Inflammatory macrophage treated with lipopolysaccharide for 1 hour (primary cell): ENCODE measurements around the gene PFKL.
A peak's percentile ranks its signal among the peaks of the same experiment; 100 is the strongest.

ENCODE experiments used
- DNase-seq, 2 donors: peaks; one replicate each; pipeline ENCODE4 v3.0.0-alpha.2; 2020 to 2022

PFKL gene

DNA sequence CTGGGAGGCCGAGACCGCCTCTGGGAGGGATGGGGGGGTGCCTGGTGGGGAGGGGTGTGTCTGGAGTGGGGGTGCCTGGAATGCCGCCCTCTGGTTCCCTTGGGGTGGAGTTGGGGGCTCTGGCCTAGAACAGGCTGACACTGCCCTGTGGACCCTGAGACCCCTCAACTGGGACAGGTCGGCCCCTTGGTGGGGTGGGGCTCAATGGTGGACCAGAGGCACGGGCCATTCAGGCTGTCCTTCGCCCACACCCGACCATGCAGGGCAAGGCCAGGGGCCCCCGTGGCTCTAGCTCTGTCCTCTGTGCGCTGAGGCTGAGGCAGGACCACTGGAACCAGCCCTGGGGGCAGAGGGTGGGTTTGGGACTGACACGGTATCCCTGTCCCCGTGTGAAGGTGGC is 14.7 kb downstream of the PFKL start:
- DNase-seq = no peak

DNA sequence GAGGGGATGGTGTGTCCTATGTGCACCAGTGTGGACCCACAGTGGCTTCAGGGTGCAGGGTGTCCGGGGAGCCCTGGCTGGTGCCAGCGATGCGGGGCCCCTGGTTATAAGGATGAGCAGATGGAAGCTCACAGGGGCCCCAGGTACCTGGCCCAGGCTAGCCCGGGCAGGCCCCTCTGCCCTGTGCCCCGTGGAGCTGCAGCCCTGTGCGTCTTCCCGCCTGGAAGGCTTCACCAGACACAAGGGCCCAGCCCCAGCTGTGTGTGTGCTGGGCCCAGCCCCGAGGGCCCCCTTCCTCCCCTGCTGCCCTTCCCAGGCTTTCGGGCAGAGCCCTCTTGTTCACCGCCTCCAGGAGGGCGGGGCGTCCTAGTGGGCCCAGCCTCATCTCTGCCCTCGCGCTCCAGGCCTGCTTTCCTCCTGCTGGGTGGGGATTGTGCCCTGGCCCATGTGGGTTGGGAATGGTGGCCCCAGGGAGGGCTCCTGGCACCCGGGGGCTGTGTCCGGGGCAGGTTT is 15.9 kb downstream of the PFKL start:
- DNase-seq = no peak

DNA sequence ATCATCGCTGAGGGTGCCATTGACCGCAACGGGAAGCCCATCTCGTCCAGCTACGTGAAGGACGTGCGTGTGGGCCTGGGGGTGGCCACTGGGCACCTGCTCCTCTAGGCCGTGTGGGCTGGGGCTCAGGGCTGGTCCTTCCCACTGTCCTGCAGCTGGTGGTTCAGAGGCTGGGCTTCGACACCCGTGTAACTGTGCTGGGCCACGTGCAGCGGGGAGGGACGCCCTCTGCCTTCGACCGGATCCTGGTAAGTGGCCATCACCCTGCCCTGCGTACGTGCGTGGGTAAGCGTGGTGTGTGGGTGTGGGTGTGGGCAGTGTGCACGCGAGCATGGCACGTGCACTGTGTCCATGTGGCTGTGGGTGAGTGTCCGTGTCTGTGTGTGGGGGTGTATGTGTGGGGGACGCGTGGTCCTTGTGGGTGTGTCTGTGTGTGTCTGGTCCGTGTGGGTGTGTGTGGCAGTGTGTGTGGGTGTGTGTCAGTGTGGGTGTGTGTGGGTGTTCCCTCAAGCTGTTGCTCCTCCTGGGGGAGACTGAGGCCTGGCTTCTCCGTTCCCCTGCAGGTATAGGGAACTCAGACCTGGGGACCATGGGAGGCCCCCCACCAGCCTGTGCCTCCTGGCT is 16.5 kb downstream of the PFKL start:
- no peak for DNase-seq

DNA sequence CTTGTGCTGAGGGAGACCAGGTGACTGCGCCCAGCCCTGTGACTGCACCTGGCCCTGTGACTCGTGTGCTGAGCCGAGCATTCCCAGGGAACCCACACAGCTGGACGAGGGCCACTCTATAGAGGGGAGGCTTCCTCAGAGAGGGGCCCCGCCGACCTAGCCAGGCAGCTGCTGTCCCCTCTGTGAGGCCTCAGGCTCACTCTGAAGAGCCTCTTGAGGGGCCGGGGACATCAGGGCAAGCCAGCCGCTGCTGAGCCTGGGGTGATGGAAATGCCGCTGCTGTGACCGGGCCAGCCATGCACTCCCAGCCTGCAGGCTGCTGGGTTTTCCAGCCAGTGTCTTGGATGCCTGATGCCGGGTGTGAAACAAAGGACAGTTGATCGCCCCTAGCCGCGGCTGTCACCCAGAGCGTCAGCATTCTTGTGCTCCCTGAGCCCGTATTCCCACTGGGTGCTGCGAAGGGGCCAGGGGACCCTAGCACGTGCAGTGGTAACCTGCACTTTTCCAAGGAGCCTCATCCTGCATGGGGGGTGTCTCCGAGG is 17.5 kb downstream of the PFKL start:
- DNase-seq = no peak

DNA sequence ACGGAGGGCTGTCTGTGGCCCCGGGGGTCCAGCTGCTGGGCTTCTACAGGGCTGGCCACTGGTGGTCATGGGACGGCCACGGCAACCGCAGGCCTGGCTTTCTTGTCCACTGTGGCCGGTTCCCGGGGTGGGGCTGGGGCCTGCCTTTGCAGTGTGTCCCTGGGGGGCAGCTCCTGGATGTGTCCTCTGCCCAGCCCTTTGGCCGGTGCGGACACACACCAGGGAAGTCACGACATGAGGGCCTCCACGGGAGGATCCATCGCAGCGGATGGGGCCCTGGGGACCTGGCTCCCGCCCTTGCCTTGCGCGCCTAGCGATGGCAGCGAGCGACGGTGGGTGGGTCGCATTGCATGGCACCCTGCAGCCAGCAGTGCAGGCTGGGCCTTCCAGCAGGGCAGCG is 18.0 kb downstream of the PFKL start:
- DNase-seq = no peak

DNA sequence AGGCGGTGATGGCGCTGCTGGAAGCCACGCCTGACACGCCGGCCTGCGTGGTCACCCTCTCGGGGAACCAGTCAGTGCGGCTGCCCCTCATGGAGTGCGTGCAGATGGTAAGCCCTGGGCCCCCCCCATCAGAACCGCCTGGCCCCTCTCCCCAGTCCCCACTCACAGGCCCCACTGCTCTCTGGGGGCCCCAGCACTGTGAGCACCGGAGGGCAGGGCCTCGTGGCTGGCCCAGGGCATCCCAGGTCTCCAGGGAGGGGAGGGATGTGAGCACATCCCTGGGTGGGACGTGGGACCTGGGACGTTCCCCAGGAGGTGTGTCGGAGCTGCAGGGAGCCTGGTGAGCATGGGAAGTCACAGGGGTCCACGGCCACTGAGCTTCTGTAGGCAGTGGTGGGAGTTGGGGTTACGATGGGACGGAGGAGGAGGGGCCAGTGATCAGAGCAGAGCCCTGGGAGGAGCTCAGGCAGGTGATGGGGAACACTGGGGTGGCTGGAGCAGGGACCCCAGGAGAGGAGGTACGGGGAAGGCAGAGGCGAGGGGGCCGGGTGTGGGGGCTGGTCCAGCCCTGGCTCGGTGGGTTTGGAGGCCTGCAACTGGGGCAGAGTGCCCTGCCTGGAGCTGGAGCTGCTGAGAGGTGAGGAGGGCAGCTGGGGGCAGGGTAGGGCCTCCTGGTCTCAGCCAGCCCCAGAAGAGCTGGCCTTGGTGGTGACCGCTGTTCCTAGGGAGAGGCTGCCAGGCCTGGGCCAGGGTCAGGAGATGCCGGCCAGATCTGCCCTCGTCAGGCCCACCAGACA is 18.8 kb downstream of the PFKL start:
- DNase-seq = no peak

DNA sequence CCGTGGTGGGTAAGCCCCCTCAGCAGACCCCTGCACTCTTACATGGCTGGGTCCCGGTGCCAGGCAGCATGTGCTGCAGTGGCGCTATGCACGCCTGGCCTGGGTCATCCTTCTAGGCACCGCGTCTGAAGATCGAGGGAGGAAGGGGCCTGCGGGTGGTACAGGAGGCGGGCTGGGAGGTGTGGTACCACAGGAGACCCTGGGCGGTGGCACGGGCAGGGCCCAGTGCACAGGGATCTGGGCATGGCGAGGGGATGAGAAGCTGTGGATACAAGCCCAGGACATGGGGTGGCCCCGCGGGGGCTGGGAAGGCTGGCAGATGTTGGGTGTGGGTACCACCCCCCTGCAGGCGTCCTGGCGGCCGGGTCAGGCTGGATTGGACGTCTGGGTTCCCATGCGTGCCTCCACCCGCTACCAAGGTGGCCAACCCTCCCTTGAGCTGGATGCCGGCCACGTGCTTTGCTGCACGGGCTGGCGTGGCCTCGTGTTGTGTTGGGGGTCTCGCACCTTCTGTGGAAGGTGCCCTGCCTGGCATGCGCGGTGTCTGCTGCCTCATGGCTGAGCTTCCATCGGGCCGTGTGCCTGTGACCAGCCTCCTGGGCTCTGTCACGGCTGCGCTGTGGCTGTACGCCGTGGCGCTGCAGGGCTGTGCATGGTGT is 19.7 kb downstream of the PFKL start:
- DNase-seq = no peak

DNA sequence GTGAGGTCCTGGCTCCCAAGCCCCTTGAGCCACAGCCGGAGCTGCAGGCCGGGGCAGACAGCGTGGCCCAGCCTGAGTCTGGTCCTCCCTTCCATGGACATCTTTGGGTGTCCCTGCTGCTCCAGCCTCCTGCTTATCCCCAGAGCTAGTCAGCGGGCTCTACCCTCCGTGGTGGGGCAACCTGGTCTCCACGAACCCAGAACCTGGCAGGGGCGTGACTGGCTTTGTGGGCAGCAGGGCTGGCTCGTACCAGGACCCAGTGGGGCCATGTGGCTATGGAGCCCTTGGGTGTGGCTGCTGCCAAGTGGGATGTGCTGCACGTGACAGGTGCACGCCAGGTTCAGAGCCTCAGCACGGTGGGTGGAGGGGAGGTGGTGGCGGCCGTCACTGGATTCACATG is 21.0 kb downstream of the PFKL start:
- DNase-seq = no peak

DNA sequence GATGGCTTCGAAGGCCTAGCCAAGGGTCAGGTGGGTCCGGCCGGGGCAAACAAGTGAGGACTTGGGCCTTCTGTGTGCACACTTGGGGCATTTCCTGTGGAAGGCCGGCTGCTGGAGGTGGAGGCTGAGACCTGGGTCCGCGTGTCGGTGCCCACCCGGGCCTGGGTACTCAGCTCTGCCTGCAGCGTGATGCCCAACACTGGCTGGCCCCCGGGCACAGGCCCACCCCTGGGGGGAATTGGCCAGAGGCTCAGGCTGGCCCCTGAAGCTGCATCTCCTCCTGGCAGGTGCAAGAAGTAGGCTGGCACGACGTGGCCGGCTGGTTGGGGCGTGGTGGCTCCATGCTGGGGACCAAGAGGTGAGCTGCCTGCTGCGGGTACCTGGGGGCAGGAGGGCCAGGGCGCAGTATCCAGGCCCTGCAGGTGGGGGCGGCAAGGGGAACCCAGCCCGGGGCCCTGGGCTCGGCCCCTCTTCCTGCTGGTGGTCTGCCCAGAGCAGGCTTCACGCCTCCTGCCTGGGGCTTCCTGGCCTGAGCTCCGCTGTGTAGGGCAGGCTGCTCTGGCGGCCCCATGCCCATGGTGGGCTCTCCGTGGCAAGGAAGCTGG is 22.1 kb downstream of the PFKL start:
- DNase-seq = no peak

DNA sequence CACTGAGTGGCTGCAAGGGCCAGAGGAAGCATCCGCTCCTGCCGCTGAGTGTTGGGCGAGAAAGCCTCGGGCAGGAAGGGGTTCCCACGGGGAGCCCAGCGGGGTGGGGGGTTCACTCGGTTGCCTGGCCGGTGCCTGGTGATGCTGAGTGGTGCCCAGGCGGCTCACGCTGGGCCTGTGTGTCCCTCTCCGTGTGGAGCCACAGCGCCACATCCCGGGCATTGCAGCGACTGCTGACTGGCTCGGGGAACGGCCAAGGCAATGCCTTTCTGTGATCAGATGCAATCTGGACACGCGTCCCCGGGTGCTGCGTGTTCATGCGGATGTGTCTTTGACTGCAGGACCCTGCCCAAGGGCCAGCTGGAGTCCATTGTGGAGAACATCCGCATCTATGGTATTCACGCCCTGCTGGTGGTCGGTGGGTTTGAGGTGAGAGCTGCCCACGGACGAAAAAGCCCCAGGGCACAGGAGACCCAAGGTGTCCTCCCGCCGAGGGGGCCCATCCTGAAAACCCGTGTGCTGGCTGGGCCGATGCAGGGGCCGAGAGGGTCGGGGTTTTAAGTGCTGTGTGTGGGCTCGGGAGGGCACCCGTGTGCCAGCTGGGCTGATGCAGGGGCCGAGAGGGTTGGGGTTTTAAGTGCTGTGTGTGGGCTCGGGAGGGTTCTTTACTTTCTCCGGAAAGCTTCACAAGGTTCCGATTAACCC is 22.9 kb downstream of the PFKL start:
- DNase-seq = no peak

DNA sequence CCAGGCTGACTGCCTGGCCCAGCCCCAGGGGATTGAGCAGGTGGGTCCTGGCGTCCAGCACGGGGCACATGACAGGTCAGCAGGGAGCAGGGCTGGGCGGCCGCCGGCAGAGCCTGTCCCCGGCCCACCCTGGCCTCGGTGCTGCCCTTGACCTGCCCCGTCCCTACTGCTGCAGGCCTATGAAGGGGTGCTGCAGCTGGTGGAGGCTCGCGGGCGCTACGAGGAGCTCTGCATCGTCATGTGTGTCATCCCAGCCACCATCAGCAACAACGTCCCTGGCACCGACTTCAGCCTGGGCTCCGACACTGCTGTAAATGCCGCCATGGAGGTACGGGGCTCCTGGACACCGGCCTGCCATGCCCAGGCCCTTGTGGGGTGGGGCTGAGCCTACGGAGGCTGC is 23.7 kb downstream of the PFKL start:
- no peak for DNase-seq

DNA sequence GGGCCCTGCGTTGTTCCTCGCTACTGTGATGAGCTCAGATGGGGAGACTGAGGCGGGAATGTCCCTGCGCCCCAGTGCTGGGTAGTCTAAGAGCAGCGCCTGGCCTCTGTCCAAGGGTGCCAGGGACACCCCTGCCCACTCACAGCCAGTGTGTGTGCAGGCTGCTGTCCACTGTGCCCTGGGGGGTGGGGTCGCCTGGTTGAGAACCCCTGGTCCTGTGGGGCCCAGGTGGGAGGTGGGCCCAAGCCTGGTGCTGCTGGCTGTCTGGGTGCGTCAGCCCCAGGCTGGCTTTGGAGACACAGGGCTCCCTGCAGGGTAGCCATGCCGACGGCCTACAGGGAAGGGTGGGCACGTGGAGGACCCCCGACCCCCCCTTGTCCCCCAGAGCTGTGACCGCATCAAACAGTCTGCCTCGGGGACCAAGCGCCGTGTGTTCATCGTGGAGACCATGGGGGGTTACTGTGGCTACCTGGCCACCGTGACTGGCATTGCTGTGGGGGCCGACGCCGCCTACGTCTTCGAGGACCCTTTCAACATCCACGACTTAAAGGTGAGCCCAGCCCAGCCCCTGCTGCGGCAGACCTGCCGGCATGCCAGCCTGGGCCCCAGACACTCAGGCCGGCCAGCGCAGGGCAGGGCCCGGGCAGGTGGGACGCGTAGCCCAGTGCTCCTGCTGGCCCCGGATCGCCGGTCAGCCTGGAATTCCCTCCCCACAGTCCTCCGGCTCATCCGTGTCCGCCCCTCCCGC is 24.4 kb downstream of the PFKL start:
- no peak for DNase-seq

DNA sequence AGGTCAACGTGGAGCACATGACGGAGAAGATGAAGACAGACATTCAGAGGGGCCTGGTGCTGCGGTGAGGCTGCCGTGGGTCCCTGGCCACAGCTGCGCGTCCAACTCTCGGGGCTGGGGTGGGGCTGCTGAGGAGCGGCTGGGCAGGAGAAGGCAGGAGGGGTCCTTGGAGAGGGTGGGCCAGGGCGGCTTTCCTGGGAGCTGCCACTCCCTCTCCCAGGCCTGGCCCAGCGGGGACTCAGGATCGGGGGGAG is 24.9 kb downstream of the PFKL start:
- DNase-seq = no peak

DNA sequence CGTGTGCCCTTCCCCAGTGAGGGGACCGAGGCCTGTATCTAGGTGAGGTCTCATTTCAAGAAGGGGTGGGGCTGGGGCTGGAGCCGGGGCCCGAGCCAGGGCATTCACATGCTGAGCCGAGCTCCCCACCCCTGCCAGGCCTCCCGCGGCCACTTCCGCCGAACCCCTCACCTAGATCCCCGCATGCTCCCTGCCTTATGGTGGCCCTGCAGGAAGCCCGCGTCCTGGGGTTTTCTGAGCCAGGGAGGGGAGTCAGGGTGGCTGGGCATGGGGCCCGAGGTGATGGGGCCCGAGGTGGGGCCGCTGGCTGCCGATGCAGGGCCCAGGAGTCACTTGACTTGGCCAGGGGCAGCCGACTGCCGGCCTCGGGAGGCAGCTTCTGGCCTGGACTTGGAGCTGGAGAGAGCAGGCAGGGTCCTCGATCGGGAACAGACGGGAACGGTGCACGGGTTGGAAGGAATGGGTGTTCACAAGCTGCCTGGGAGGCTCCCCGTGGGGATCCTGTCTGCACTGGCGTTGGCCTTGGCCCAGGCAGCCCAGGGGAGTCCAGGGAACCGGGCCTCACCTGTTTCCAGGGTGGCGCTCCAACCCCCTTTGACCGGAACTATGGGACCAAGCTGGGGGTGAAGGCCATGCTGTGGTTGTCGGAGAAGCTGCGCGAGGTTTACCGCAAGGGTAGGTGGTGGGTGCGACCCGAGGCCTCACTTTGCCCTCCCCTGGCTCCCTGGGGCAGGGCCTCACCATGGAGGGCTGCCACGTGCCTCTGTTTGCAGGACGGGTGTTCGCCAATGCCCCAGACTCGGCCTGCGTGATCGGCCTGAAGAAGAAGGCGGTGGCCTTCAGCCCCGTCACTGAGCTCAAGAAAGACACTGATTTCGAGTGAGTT is 25.8 kb downstream of the PFKL start:
- DNase-seq = no peak

DNA sequence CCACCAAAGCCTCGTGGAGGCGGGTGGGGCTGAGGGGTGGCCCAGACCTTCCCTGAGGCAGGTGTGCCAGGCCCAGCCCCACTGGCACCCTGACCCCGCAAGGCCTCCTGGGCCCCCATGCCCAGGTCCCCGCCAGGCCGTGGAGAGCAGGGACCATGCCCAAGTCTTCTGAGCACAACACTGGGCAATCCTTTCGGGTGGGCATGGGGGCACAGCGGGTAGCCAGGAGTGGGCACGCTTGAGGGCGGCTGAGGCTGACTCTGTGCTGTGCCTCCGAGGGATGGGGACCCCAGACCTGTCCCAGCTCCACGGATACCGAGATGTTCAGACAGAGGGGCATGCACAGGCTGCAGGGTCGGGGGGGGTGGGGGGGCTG is 26.4 kb downstream of the PFKL start:
- no peak for DNase-seq

DNA sequence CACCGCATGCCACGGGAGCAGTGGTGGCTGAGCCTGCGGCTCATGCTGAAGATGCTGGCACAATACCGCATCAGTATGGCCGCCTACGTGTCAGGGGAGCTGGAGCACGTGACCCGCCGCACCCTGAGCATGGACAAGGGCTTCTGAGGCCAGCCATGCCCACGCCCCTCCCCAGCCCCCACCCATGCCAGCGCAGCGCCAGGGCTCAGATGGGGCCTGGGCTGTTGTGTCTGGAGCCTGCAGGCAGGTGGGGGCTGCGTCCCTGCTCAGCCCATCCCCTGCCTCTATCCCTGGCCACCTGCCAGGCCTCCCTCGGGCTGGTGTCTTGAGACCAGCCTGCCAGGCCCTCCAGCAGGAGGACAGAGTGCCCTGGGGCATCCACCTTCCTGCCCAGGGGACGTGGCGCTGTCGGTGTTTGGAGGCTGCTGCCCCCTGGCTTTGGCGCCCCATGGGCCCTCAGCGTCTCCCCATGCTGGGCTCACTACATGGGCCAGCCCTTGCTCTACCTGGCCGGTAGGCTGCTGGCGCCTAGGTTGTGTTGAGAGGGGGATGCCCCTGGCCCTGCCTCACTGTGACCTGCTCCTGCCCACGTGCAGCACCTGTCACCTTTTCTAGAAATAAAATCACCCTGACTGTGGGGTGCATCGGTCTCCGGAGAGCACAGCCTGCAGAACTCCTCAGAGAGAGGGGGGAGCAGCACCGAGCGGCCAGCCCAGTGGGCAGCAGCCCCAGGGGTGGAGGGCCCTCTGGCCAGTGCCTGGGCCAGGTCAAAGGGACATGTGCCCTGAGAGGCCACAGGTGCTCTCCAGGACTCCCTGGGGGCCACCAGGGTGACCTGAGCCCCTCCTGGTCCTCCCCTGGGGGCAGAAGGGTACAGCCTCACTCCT is 27.1 kb downstream of the PFKL start:
- no peak for DNase-seq

DNA sequence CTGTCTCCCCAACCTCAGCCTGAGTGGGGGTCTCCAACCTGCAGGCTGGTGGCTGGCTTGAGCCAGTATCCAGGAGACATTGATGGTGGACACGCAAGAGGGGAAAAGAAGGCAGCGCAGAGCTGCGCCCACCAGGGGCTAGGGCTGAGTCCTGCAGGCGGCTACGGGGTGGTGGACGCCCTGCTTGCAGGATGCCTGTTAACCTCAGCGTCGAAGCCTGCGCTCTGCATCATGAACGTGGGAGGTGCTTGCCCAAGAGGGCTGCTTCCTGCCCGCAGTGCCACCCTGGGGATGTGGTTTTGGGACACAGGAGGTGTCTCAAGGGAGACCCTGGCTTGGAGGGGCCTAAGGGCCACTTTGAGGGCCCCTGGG is 27.7 kb downstream of the PFKL start:
- DNase-seq = peak in 1 of 2 donors; percentile 11

DNA sequence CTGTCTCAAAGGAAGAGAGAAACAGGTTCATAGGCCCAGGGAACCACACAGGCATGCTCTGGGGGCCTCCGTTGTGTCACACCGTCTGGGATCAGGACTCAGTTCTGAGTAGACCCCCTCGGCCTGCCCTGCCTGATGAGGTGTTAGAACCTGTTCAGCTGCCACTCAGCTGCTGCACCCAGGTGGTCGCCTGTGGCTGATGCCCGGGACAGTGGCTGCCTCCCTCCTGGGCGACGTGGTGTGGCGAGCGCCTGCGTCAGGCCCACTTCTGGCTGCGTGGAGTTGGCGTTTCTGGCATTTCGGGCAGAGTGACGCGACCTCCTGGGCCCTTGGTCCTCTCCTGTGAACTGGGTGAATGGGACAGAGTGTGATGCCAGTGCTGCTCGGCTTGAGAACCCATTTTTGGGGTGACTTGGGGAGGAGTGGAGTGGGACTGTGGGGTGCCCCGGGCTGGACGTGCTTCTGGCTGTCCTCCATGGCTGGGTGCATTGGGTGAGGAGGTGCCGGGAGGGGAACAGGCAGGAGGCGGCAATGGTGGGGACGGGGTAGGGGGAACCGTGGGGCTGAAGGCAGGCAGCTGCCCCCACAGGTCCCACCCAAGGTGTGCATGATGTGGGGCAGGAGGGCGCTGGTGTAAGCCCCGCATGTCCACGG is 28.5 kb downstream of the PFKL start:
- DNase-seq = no peak

DNA sequence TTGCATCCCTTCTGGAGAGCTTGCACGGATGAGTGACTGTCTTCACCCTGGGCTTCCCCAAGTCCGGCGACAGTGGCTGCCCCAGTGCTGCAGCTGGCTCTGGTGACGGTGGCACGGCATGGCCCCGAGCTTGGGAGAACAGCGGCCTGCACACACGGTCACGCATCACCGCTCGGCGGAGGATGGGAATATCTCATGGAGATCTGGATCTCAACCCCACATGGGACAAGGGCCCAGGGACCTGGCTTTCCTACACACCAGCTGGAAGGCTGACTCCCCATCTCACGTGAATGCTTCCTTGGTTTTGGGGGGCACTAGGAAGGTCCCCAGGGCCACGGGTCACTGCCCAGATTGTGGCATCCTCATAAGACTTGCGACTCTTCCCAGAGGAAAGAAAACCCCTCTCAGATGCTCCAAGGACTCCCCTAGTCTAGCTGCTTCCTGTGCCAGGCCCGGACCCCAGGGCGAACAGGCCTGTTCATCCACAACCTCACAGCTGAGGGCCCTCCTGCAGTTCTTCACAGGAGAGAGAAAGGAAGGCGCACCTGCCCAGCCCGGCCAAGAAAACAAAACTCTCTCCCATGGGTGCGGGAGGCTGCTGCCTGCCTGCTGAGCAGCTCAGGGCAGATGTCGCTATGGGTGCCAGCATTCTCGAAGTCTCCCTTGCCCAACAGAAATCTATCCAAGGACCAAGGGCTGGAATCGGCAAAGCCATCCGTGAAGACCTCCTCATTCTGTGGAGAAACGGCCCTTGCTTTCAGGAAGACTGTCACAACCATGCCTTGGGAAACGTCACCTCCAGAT is 29.4 kb downstream of the PFKL start:
- no peak for DNase-seq
